ENCODE data around the gene ATAD5.
A peak's percentile ranks its signal among the peaks of the same experiment; 100 is the strongest.

Gene ATAD5

DNA sequence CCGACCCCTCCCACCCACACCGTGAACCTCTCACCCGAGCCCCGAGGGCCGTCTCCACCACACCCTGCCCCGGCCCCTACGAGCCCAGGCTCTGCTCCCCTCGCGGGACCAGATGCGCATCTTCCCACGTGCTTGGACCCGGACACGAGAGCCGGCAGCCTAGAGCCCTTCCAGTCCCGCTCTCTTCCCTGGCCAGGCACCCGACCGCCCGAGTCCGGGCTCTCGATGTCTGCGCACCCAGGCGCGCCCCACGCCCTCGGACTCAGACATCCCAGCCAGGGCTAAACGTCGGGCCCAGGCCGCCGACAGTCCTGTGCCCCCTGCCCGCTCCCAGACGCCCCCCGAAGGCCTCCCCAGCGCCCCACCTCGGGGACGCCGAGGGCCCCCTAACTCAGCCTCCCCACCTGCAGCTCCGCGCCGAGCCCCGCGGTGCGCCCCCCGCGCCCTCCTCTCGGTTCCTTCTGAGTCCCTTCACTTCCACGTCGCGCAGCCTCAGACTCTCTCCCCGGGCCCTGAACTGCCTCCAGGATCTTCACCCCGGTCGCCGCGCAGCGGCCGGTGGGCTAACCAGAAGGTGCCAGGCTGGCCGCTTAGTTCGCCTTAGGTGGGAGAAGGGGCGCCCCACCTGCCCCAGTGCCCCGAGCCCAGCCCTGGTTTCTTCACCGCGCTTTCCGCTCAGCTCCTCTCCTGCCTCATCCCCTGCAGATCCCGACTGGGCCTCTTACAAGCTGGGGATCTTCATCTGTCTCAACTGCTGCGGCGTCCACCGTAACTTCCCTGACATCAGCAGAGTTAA, 90.7 kb downstream of the ATAD5 start:
- POLR2A ChIA-PET, result interaction anchor here (0.5 to 1.1 kb wide), 6 partner anchors 16 to 501 kb away, joined by 3 to 5 read pairs (median 4); no protein-coding TSS in a partner anchor
- CTCF ChIA-PET, result interaction anchor here (0.5 kb wide), 1 partner anchor 798 kb away, joined by 5 read pairs; no protein-coding TSS in a partner anchor
- no peak overlapping the region; the same call in 1 of the 2 replicates for H3K27ac ChIP-seq (ENCODE audit: extremely low read depth, low read depth, low read length)

DNA sequence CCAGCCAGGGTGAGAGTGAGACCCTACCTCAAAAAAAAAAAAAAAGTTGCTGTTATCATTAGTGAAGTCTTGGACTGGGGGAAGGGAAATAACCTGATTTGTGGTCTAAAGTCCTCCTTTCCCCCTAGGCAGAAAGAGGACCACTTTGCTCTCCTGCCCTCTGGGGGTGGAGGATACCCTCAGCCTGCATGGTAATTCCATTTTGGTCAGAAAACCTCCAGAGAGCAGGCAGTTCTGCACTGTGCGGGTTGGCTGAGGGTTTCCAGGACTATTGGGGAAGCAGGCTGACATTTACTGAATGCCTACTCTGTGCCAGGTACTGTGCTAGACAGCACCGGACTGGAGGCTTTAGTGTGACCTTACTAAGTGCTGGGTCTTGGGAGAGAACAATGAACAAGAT, 92.6 kb downstream of the ATAD5 start:
- no peaks in the 10 kb centered on the region for H3K4me1 ChIP-seq (ENCODE audit: control insufficient read depth, insufficient read depth, low read length)
- H3K36me3 ChIP-seq (ENCODE audit: control insufficient read depth in 2 of 2, insufficient read depth in 1 of 2, low read length in 2 of 2), result peaks cover 0 to 32% of the 10 kb centered on the region in 2 experiments; a peak in 2 of 3 replicates
- no peak for TF ChIP-seq ZNF155 (tag by site-specific recombination; IDR thresholded peaks at IDR 0.05)
- TF ChIP-seq, protein P1, sequence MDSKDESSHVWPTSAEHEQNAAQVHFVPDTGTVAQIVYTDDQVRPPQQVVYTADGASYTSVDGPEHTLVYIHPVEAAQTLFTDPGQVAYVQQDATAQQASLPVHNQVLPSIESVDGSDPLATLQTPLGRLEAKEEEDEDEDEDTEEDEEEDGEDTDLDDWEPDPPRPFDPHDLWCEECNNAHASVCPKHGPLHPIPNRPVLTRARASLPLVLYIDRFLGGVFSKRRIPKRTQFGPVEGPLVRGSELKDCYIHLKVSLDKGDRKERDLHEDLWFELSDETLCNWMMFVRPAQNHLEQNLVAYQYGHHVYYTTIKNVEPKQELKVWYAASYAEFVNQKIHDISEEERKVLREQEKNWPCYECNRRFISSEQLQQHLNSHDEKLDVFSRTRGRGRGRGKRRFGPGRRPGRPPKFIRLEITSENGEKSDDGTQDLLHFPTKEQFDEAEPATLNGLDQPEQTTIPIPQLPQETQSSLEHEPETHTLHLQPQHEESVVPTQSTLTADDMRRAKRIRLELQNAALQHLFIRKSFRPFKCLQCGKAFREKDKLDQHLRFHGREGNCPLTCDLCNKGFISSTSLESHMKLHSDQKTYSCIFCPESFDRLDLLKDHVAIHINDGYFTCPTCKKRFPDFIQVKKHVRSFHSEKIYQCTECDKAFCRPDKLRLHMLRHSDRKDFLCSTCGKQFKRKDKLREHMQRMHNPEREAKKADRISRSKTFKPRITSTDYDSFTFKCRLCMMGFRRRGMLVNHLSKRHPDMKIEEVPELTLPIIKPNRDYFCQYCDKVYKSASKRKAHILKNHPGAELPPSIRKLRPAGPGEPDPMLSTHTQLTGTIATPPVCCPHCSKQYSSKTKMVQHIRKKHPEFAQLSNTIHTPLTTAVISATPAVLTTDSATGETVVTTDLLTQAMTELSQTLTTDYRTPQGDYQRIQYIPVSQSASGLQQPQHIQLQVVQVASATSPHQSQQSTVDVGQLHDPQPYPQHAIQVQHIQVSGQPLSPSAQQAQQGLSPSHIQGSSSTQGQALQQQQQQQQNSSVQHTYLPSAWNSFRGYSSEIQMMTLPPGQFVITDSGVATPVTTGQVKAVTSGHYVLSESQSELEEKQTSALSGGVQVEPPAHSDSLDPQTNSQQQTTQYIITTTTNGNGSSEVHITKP (tag by site-specific recombination; IDR thresholded peaks at IDR 0.05), result peak; percentile 85
- no peaks in the 10 kb centered on the region for H3K9me3 ChIP-seq (ENCODE audit: control insufficient read depth, insufficient read depth, low read depth, low read length)
- no peak overlapping the region for H3K27ac ChIP-seq (ENCODE audit: extremely low read depth, low read depth, low read length)
- H3K4me3 ChIP-seq (ENCODE audit: low read depth, low read length), result no peak overlapping the region
- ChIA-PET POLR2A (interaction anchor here (1.2 kb wide), 1 partner anchor 84 kb away, joined by 3 read pairs; no protein-coding TSS in a partner anchor), CTCF (interaction anchor here (0.6 kb wide), 2 partner anchors 41 to 271 kb away, joined by 4 read pairs; no protein-coding TSS in a partner anchor)

More for the DNA sequence above, 90.7 kb downstream of the ATAD5 start:
- TF ChIP-seq ZNF571 (tag by site-specific recombination; IDR thresholded peaks at IDR 0.05), result no peak
- TF ChIP-seq, protein P2, sequence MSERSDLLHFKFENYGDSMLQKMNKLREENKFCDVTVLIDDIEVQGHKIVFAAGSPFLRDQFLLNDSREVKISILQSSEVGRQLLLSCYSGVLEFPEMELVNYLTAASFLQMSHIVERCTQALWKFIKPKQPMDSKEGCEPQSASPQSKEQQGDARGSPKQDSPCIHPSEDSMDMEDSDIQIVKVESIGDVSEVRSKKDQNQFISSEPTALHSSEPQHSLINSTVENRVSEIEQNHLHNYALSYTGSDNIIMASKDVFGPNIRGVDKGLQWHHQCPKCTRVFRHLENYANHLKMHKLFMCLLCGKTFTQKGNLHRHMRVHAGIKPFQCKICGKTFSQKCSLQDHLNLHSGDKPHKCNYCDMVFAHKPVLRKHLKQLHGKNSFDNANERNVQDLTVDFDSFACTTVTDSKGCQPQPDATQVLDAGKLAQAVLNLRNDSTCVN (tag by site-specific recombination; optimal IDR thresholded peaks at IDR 0.05), result peak; percentile 9
- no peaks in the 10 kb centered on the region for H3K9me3 ChIP-seq (ENCODE audit: control insufficient read depth, insufficient read depth, low read depth, low read length)
- H3K4me1 ChIP-seq (ENCODE audit: control insufficient read depth, insufficient read depth, low read length), result no peaks in the 10 kb centered on the region
- H3K4me3 ChIP-seq (ENCODE audit: low read depth, low read length), result peak overlapping the region; percentile 50
- peaks cover 0 to 24% of the 10 kb centered on the region in 2 experiments; a peak in 2 of 3 replicates for H3K36me3 ChIP-seq (ENCODE audit: control insufficient read depth in 2 of 2, insufficient read depth in 1 of 2, low read length in 2 of 2)

DNA sequence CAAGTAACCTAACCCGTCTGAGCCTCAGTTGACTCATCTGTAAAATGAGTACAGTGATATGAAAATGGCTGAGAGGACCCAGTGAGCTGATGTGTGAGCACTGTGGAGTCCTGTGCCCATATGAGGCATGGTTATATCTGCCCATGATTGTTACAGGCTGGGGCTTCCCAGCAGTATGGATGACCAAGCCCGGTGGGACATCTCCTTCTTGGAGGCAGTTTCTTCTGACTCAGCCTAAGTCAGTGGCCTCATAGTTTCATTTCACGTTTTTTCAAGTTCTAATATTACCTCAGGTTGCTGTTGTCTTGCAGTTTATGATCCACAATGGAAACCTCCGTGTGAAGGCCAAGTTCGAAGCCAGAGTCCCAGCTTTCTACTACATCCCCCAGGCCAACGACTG, 94.8 kb downstream of the ATAD5 start:
- peaks cover 0 to 44% of the 10 kb centered on the region in 2 experiments; a peak in 2 of 3 replicates for H3K36me3 ChIP-seq (ENCODE audit: control insufficient read depth in 2 of 2, insufficient read depth in 1 of 2, low read length in 2 of 2)
- ChIA-PET CTCF (no interaction called here), POLR2A (interaction anchor here (0.5 kb wide), 1 partner anchor 41 kb away, joined by 7 read pairs; no protein-coding TSS in a partner anchor)
- H3K9me3 ChIP-seq (ENCODE audit: control insufficient read depth, insufficient read depth, low read depth, low read length), result no peaks in the 10 kb centered on the region
- H3K4me3 ChIP-seq (ENCODE audit: low read depth, low read length), result no peak overlapping the region
- H3K27ac ChIP-seq (ENCODE audit: extremely low read depth, low read depth, low read length), result peak overlapping the region; percentile 16; the same call in 1 of the 2 replicates
- TF ChIP-seq ZNF792 (tag by site-specific recombination; IDR thresholded peaks at IDR 0.05) (no peak), ZNF138 (tag by site-specific recombination; IDR thresholded peaks at IDR 0.05; ENCODE audit: borderline replicate concordance) (no peak), ZNF202 (tag by site-specific recombination; IDR thresholded peaks at IDR 0.05; ENCODE audit: borderline replicate concordance) (no peak), ZBTB1 (tag by site-specific recombination; IDR thresholded peaks at IDR 0.05) (no peak), ZFHX2 (tag by site-specific recombination; conservative IDR thresholded peaks at IDR 0.05) (no peak), ZNF24 (tag by site-specific recombination; IDR thresholded peaks at IDR 0.05) (no peak), ZFP37 (tag by site-specific recombination; IDR thresholded peaks at IDR 0.05) (no peak), BCL11A (tag by site-specific recombination; IDR thresholded peaks at IDR 0.05; ENCODE audit: low read depth) (no peak)
- TF ChIP-seq, protein P3, sequence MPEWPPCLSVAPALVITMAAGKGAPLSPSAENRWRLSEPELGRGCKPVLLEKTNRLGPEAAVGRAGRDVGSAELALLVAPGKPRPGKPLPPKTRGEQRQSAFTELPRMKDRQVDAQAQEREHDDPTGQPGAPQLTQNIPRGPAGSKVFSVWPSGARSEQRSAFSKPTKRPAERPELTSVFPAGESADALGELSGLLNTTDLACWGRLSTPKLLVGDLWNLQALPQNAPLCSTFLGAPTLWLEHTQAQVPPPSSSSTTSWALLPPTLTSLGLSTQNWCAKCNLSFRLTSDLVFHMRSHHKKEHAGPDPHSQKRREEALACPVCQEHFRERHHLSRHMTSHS (tag by site-specific recombination; IDR thresholded peaks at IDR 0.05), result no peak
- H3K4me1 ChIP-seq (ENCODE audit: control insufficient read depth, insufficient read depth, low read length), result no peaks in the 10 kb centered on the region
